ENCODE data around the gene MAGI1. TPM values are rescaled to one million over a fixed set of nuclear protein-coding genes. Genes with fewer than 3 reads are reported as not detected.
A peak's percentile ranks its signal among the peaks of the same experiment; 100 is the strongest.
"Not testable (repeated sequence)": the region's sequence is repeated elsewhere in the genome, so short reads cannot be mapped to it uniquely, and the experiment has no call there.

Gene MAGI1
- total RNA-seq, 1 donor from 2014 or later: 101 TPM

- DNase-seq: no peak
Observed at GRCh38 chr3:65902304-65902793, 136.4 kb downstream of the MAGI1 start.

GRCh38 chr3:65901226-65901625 lies 137.5 kb downstream of the MAGI1 start:
- no peak for DNase-seq

- peak; percentile 66 for DNase-seq
Observed at GRCh38 chr3:65899226-65899625, 139.5 kb downstream of the MAGI1 start.

- DNase-seq: no peak
Observed at GRCh38 chr3:65897766-65898165, 141.0 kb downstream of the MAGI1 start.

- DNase-seq: no peak
Observed at GRCh38 chr3:65896321-65896720, 142.4 kb downstream of the MAGI1 start.

GRCh38 chr3:65894679-65895453 lies 143.9 kb downstream of the MAGI1 start:
- DNase-seq: peak; percentile 12

GRCh38 chr3:65894126-65894525 lies 144.6 kb downstream of the MAGI1 start:
- DNase-seq: no peak

GRCh38 chr3:65893631-65894030 lies 145.1 kb downstream of the MAGI1 start:
- DNase-seq: no peak

- DNase-seq: not testable (repeated sequence)
Observed at GRCh38 chr3:65891477-65891876, 147.2 kb downstream of the MAGI1 start.

GRCh38 chr3:65890328-65890727 lies 148.4 kb downstream of the MAGI1 start:
- DNase-seq: no peak

GRCh38 chr3:65889707-65890099 lies 149.0 kb downstream of the MAGI1 start:
- no peak for DNase-seq

- DNase-seq: peak; percentile 70
Observed at GRCh38 chr3:65888980-65889706, 149.6 kb downstream of the MAGI1 start.

GRCh38 chr3:65888196-65888595 lies 150.5 kb downstream of the MAGI1 start:
- DNase-seq: no peak

- no peak for DNase-seq
Observed at GRCh38 chr3:65886391-65886790, 152.3 kb downstream of the MAGI1 start.

- DNase-seq: no peak
Observed at GRCh38 chr3:65884071-65884470, 154.6 kb downstream of the MAGI1 start.

- peak; percentile 30 for DNase-seq
Observed at GRCh38 chr3:65883613-65884012, 155.1 kb downstream of the MAGI1 start.

- no peak for DNase-seq
Observed at GRCh38 chr3:65880350-65880749, 158.4 kb downstream of the MAGI1 start.

- no peak for DNase-seq
Observed at GRCh38 chr3:65879372-65879771, 159.3 kb downstream of the MAGI1 start.

GRCh38 chr3:65878831-65879230 lies 159.9 kb downstream of the MAGI1 start:
- DNase-seq: no peak

GRCh38 chr3:65877160-65877559 lies 161.6 kb downstream of the MAGI1 start:
- no peak for DNase-seq

GRCh38 chr3:65876028-65876420 lies 162.7 kb downstream of the MAGI1 start:
- no peak for DNase-seq

- DNase-seq: no peak
Observed at GRCh38 chr3:65875393-65876027, 163.2 kb downstream of the MAGI1 start.

GRCh38 chr3:65873869-65874268 lies 164.8 kb downstream of the MAGI1 start:
- DNase-seq: no peak

GRCh38 chr3:65873028-65873427 lies 165.7 kb downstream of the MAGI1 start:
- no peak for DNase-seq
